DOHH2 (cell line): Measurements from ENCODE around the gene COLEC11.

Source experiments
- EZH2phosphoT487 ChIP-seq: fragments of 200-600 bp; sonication (generic); IDR thresholded peaks from 2 replicates; pipeline ENCODE4 v1.6.1; 2017; ENCODE audit warnings: borderline replicate concordance, mild to moderate bottlenecking, antibody characterized with exemption, low read length, moderate library complexity, mixed read lengths
- TF ChIP-seq, protein P1 (sequence below): fragments of 200-600 bp; sonication (generic); IDR thresholded peaks from one replicate; pipeline ENCODE4 v1.5.1; 2014; ENCODE audit warnings: antibody characterized with exemption, mild to moderate bottlenecking, low read depth, low read length; ENCODE audit not compliant: poor library complexity, severe bottlenecking

DNA sequence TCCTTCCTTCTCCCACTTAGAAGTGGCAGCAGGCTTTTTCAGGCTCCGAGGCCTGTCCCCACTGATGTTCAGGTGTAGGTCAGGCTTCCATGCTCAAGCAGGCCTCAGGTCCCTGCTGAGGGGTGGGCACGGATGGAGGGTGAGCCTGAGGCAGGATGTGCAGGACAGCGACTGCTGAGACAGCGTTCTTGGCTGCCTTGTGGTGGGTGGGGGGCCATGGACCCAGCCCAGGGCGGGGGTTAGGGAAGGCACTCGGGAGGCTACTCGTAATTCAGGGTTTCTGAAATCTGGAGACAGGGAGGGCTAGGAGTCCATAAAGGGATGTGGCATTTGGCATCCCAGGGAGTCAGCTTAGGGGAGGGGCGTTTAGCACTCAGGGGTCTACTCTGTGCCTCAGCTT lies 30.3 kb downstream of the COLEC11 start:
- TF ChIP-seq, protein P1, sequence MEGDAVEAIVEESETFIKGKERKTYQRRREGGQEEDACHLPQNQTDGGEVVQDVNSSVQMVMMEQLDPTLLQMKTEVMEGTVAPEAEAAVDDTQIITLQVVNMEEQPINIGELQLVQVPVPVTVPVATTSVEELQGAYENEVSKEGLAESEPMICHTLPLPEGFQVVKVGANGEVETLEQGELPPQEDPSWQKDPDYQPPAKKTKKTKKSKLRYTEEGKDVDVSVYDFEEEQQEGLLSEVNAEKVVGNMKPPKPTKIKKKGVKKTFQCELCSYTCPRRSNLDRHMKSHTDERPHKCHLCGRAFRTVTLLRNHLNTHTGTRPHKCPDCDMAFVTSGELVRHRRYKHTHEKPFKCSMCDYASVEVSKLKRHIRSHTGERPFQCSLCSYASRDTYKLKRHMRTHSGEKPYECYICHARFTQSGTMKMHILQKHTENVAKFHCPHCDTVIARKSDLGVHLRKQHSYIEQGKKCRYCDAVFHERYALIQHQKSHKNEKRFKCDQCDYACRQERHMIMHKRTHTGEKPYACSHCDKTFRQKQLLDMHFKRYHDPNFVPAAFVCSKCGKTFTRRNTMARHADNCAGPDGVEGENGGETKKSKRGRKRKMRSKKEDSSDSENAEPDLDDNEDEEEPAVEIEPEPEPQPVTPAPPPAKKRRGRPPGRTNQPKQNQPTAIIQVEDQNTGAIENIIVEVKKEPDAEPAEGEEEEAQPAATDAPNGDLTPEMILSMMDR = no peak
- TF ChIP-seq EZH2phosphoT487 = no peak
